OCI-LY7 (cell line): ENCODE results near the gene ACADVL. TPM values are rescaled to one million over a fixed set of nuclear protein-coding genes. Genes with fewer than 3 reads are reported as not detected.

ENCODE experiments used
- BruUV-seq: library from RNA; stranded (reverse); fragments of 400-500 nt; replicated peaks from 2 replicates; lab custom pipeline; 2021; lab: Mats Ljungman, UMichigan
- CTCF ChIA-PET: fragments of 300-600 bp; sonication (Branson Sonifier 250); formaldehyde crosslinking; loops from one replicate; lab custom pipeline; 2022; ENCODE audit warnings: antibody characterized with exemption; ENCODE audit not compliant: unreplicated experiment; lab: Charles Lee
- POLR2A ChIA-PET: fragments of 300-600 bp; sonication (Branson Sonifier 250); formaldehyde crosslinking; loops from one replicate; lab custom pipeline; 2022; ENCODE audit warnings: antibody characterized with exemption; lab: Charles Lee
- DNase-seq: peaks from one replicate; pipeline ENCODE4 v3.0.0-alpha.2; 2015; ENCODE audit warnings: low spot score
- H2AFZ ChIP-seq: fragments of 200-600 bp; sonication (generic), shearing (Covaris generic); 2 replicates; pipeline ENCODE4 v1.6.1; 2014; ENCODE audit warnings: mild to moderate bottlenecking, antibody characterized with exemption, low read length, moderate library complexity
- H3K27ac ChIP-seq: fragments of 200-600 bp; sonication (generic); 2 replicates; pipeline ENCODE4 v1.5.1; 2014; ENCODE audit warnings: mixed run types, low read depth, mild to moderate bottlenecking, moderate library complexity, low read length, inconsistent platforms; ENCODE audit not compliant: poor library complexity, severe bottlenecking
- H3K36me3 ChIP-seq: fragments of 200-600 bp; sonication (generic); 2 replicates; pipeline ENCODE4 v1.6.1; 2014; ENCODE audit warnings: mild to moderate bottlenecking, antibody characterized with exemption, low read length, moderate library complexity, mixed read lengths; ENCODE audit not compliant: insufficient read depth
- H3K4me1 ChIP-seq: fragments of 200-600 bp; sonication (generic); 2 replicates; pipeline ENCODE4 v1.5.1; 2014; ENCODE audit warnings: mild to moderate bottlenecking, low read length; ENCODE audit not compliant: insufficient read depth, poor library complexity, severe bottlenecking
- H3K4me2 ChIP-seq: fragments of 200-600 bp; sonication (generic); 2 replicates; pipeline ENCODE4 v1.6.1; 2014; ENCODE audit warnings: mild to moderate bottlenecking, low read length
- H3K4me3 ChIP-seq: fragments of 200-600 bp; sonication (generic); 2 replicates; pipeline ENCODE4 v1.5.1; 2014; ENCODE audit warnings: mild to moderate bottlenecking, low read depth, low read length; ENCODE audit not compliant: poor library complexity, severe bottlenecking
- H3K79me2 ChIP-seq: fragments of 200-600 bp; sonication (generic); 2 replicates; pipeline ENCODE4 v1.6.1; 2016; ENCODE audit warnings: low read depth, mild to moderate bottlenecking, low read length, moderate library complexity, mixed read lengths; ENCODE audit not compliant: insufficient read depth
- H3K9me2 ChIP-seq: fragments of 200-600 bp; sonication (generic); 2 replicates; pipeline ENCODE4 v1.6.1; 2016; ENCODE audit warnings: mild to moderate bottlenecking, low read length, mixed read lengths; ENCODE audit not compliant: insufficient read depth
- H3K9me3 ChIP-seq: fragments of 200-600 bp; sonication (generic); 2 replicates; pipeline ENCODE4 v1.6.1; 2014; ENCODE audit warnings: mild to moderate bottlenecking, mixed run types, low read length, mixed read lengths
- H4K20me1 ChIP-seq: fragments of 200-600 bp; sonication (generic); 2 replicates; pipeline ENCODE4 v1.6.1; 2014; ENCODE audit warnings: mild to moderate bottlenecking, antibody characterized with exemption, low read length, moderate library complexity, mixed read lengths; ENCODE audit not compliant: insufficient read depth
- EZH2phosphoT487 ChIP-seq: fragments of 200-600 bp; sonication (generic); IDR thresholded peaks from 2 replicates; pipeline ENCODE4 v1.6.1; 2018; ENCODE audit warnings: low read depth, borderline replicate concordance, mild to moderate bottlenecking, mixed run types, antibody characterized with exemption, low read length, moderate library complexity, mixed read lengths
- intact Hi-C: fragments of 100-400 bp; cut with micrococcal nuclease; formaldehyde crosslinking; loops from one replicate; pipeline ENCODE4 v1.10.0; 2022; ENCODE audit not compliant: unreplicated experiment
- total RNA-seq, 2 experiments: library from RNA; depleted of rRNA in 1 of 2; stranded (reverse); fragments of >200 nt in 1 of 2; shearing (Covaris generic) in 1 of 2; gene quantifications; 2 replicates each; pipeline ENCODE4 v1.2.3, GENCODE V29; 2014 to 2022
- TF ChIP-seq, protein P1 (sequence below): fragments of 200-600 bp; sonication (generic); conservative IDR thresholded peaks from 2 replicates; pipeline ENCODE4 v1.5.1; 2014; ENCODE audit warnings: mild to moderate bottlenecking, antibody characterized with exemption, low read length, moderate library complexity, mixed read lengths

Gene ACADVL
- total RNA-seq, 2 experiments from 2014 or later: 204 to 297 TPM

DNA sequence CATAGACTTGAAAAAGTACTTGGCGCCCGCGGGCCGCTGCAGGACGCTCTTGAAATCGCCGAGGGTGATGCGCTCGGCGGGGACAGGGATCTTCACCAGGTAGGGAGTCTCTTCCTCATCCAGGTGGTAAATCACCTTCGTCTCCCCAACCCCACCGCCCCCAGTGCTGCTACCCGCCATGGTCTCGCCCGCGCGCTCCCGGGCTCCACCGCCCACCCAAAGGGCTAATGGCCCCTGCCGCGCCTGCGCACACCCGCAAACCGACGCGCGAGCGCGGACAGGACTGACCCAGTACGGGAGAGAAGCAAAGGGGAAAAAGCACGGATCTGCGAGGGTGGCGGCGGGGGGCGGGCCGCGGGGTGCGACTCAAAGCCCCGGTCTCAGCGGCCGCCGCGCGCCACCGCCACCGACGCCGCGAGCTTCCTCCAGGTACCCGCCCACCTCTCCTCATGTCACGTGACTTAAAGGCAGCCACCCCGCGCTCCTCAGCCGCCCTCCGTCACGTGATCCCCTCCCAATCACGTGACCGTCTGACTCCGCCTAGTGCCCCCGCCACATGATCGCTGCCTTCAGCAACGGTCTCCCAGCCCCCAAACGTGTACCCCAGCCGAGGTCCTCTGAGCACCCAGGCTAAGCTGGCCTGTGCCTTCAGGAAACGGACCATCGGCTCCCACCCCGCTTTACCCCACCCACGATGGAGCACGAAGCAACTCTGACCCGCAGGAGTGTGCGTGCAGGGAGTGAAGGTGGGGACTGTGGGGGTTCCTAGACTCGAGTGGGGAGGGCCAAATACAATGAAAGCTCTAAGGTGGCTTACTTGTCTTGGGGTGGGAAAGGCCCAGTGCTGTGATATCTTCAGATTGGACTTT lies 14.6 kb downstream of the ACADVL start, which contains the start of gene DVL2:
TSS of gene DVL2 (minus strand) at position 435 of the 869 bp plus-strand sequence. CDS start at position 180, 255 bp downstream.
- TF ChIP-seq EZH2phosphoT487: no peak
- TF ChIP-seq, protein P1, sequence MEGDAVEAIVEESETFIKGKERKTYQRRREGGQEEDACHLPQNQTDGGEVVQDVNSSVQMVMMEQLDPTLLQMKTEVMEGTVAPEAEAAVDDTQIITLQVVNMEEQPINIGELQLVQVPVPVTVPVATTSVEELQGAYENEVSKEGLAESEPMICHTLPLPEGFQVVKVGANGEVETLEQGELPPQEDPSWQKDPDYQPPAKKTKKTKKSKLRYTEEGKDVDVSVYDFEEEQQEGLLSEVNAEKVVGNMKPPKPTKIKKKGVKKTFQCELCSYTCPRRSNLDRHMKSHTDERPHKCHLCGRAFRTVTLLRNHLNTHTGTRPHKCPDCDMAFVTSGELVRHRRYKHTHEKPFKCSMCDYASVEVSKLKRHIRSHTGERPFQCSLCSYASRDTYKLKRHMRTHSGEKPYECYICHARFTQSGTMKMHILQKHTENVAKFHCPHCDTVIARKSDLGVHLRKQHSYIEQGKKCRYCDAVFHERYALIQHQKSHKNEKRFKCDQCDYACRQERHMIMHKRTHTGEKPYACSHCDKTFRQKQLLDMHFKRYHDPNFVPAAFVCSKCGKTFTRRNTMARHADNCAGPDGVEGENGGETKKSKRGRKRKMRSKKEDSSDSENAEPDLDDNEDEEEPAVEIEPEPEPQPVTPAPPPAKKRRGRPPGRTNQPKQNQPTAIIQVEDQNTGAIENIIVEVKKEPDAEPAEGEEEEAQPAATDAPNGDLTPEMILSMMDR: no peak
- intact Hi-C loops: loop anchor here (1.0 kb wide), 1 partner anchor 13 kb away; no protein-coding TSS in a partner anchor
- H4K20me1 ChIP-seq: peaks cover 19% of the 10 kb centered on the region
- H3K4me2 ChIP-seq: peak within 1 kb of the TSS; percentile 98
- peak; percentile 96 for DNase-seq
- peak within 1 kb of the TSS; percentile 97 for H3K4me3 ChIP-seq
- H3K4me1 ChIP-seq: peaks cover 40% of the 10 kb centered on the region
- H3K9me2 ChIP-seq: no peaks in the 10 kb centered on the region
- peak within 1 kb of the TSS; percentile 29; the same call in 1 of the 2 replicates for H2AFZ ChIP-seq
- no peaks in the 10 kb centered on the region for H3K9me3 ChIP-seq
- peak within 1 kb of the TSS; percentile 65 for H3K27ac ChIP-seq
- POLR2A ChIA-PET: no interaction called here
- peaks cover 59% of the 10 kb centered on the region for H3K79me2 ChIP-seq
- TSS peak; percentile 53 for BruUV-seq
- peaks cover 64% of the 10 kb centered on the region for H3K36me3 ChIP-seq
- CTCF ChIA-PET: interaction anchor here (0.6 to 2.4 kb wide), 2 partner anchors 13 to 792 kb away, joined by 3 to 7 read pairs; no protein-coding TSS in a partner anchor

DNA sequence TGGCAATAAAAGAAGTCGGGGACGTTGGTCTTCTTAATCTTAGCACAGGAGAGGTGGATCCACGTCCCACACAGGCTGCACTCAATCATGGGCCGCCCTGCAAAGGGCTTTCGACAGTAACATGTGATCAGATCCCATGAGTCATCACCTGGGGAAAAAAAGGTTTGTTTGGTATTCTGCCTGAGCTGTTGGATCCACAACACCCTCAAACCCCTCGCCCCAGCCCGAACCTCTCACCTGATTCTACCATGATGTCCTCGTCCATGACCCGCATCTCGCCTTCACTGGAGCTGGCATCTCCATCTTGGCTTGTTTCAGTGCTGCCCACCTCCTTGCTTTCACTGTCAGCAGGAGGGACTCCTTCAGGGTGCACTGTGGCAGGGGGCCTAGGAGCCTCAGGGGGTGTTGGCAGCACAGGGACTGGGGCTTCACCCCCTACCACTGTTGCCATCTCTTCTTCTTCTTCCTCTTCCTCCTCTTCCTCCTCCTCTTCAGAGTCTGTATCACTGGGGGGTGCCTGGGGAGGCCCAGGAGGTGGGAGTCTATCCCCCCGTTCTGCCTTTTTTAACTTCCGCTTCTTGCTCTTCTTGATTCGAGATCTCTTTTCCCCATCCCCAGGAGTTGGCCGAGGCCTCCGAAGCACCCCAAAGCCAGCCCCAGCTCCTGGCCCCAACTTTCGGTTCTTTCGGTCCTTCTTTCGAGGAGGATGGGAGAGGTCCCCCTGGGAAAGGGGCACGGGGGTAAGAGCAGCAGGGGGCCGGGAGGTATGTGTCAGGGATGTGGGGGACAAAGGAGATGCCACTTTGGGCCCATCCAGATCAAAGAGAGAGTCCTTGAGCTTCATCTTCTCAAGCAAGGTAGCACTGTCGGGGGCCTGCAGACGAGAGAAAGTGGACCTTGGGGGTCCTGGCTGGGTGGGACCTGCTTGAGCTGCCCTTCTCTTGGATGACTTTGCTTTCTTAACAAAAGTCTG lies 16.2 kb downstream of the ACADVL start:
- H3K27ac ChIP-seq: peak overlapping the region; percentile 65
- no peak overlapping the region for H2AFZ ChIP-seq
- no peak for DNase-seq
- H3K4me1 ChIP-seq: peaks cover 53% of the 10 kb centered on the region
- peak overlapping the region; percentile 97 for H3K4me3 ChIP-seq
- no peaks in the 10 kb centered on the region for H3K9me3 ChIP-seq
- CTCF ChIA-PET: no interaction called here
- intact Hi-C loops: loop anchor here (5.0 kb wide), 1 partner anchor 246 kb away; the partner anchor contains the start of genes POLR2A and SLC35G6
- TF ChIP-seq EZH2phosphoT487: no peak
- TF ChIP-seq, protein P1: no peak
- H3K36me3 ChIP-seq: peaks cover 56% of the 10 kb centered on the region
- peaks cover 53% of the 10 kb centered on the region for H3K79me2 ChIP-seq
- BruUV-seq: TSS peak; percentile 45
- POLR2A ChIA-PET: no interaction called here
- H4K20me1 ChIP-seq: peaks cover 19% of the 10 kb centered on the region
- H3K4me2 ChIP-seq: peak overlapping the region; percentile 98
- H3K9me2 ChIP-seq: no peaks in the 10 kb centered on the region
